Vagina (tissue), 2 donors: ENCODE data around the gene ZC3H4. TPM values are rescaled to one million over a fixed set of nuclear protein-coding genes. Genes with fewer than 3 reads are reported as not detected.

Source experiments
- DNase-seq, 2 donors: peaks; one replicate each; pipeline ENCODE4 v3.0.0-alpha.2; 2017; ENCODE audit errors: extremely low spot score in 2 of 2
- H3K27ac ChIP-seq: fragments of 200-600 bp; sonication (generic); one replicate; pipeline ENCODE4 v1.5.1; 2019
- H3K27me3 ChIP-seq: fragments of 200-600 bp; sonication (generic); one replicate; pipeline ENCODE4 v1.5.1; 2019
- H3K36me3 ChIP-seq, 2 donors: fragments of 200-600 bp; sonication (generic); one replicate each; pipeline ENCODE4 v1.5.1; 2017 to 2019
- H3K4me1 ChIP-seq: fragments of 200-600 bp; sonication (generic); one replicate; pipeline ENCODE4 v1.5.1; 2019
- H3K4me3 ChIP-seq, 2 donors: fragments of 200-600 bp; sonication (generic); 1 replicate in 1 of 2; 2 replicates in 1 of 2; pipeline ENCODE4 v1.5.1; 2016 to 2019
- H3K9me3 ChIP-seq: fragments of 200-600 bp; sonication (generic); one replicate; pipeline ENCODE4 v1.5.1; 2019
- POLR2A ChIP-seq, 2 donors: fragments of 450-650 bp; IDR thresholded peaks; one replicate each; pipeline ENCODE4 v1.6.1; 2017; ENCODE audit warnings: antibody characterized with exemption in 2 of 2, mild to moderate bottlenecking in 2 of 2, moderate library complexity in 2 of 2
- POLR2AphosphoS5 ChIP-seq, 2 donors: sonication (generic); formaldehyde crosslinking; IDR thresholded peaks; one replicate each; pipeline ENCODE4 v1.9.0; 2017; ENCODE audit warnings: antibody characterized with exemption in 2 of 2, mild to moderate bottlenecking in 2 of 2, low read depth in 1 of 2; ENCODE audit not compliant: insufficient read depth in 1 of 2
- intact Hi-C: fragments of 100-400 bp; cut with DNase I; formaldehyde crosslinking; loops from one replicate; pipeline ENCODE4 v1.15.1; 2023
- total RNA-seq: library from RNA; depleted of rRNA; stranded (reverse); fragments of >200 nt; gene quantifications from one replicate; pipeline ENCODE4 v1.2.3, GENCODE V29; 2016
- TF ChIP-seq, protein P1 (sequence below), 3 experiments: fragments of 450-650 bp in 2 of 3; fragments of 200-600 bp in 1 of 3; sonication (generic) in 1 of 3; IDR thresholded peaks; one replicate each; pipeline ENCODE4 v1.5.1; 2017 to 2019; ENCODE audit warnings: antibody characterized with exemption in 3 of 3, mild to moderate bottlenecking in 2 of 3, moderate library complexity in 2 of 3

The ZC3H4 gene
- total RNA-seq, 1 donor from 2014 or later = 21.9 TPM

DNA sequence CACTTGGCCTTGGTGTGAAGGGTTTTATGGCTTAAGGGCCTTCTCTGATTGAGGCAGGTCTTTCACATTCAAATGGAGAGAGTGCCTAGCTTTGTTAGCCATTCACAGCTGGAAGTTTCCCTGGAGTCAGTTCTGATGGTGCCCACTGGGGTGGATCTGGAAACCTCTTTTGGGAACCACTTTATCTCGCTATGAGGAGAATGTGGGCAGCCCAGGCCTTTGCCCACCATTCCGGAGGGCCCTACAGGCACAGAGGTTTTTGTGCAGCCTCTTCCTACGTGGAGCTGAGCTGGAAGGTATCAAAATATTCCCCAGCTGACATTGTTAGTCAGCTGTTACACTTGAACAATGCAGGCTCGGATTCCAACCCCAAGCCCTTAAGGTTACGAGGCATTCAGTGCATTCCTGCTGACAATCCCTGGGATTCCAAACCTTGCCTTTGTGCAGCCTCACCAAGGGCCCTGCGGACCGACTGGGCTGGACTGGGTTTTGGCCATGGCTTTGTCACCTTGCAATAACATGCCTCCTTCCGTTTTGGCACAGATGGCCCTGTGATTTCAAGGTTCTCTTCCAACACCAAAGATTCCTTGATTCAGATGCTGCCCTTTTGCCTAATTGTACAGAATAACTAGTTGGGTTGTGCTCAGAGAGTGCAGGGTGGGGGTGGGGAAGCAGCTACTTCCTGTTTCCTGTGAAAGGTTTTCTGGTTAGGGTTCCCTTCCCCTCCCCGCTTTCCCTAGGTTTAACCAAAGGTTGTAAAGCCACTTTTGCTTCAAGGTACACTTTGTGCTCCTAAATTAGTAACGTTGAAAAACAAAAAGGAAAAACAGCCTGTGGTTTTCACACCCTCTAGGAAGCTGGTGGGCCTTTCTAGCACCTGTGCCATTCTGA lies 44.1 kb upstream of the ZC3H4 start:
- H3K4me1 ChIP-seq = peaks cover 60% of the 10 kb centered on the region
- H3K27ac ChIP-seq = peak overlapping the region; percentile 59
- intact Hi-C loops = no loop called here
- H3K27me3 ChIP-seq = no peaks in the 10 kb centered on the region
- no peak overlapping the region for H3K4me3 ChIP-seq
- peaks cover 0 to 25% of the 10 kb centered on the region in 2 donors for H3K36me3 ChIP-seq
- DNase-seq = no peak
- TF ChIP-seq POLR2A (IDR thresholded peaks at IDR 0.05) (no peak), POLR2AphosphoS5 (IDR thresholded peaks at IDR 0.05; ENCODE audit: insufficient read depth in 1 of 2, low read depth in 1 of 2) (peak; percentile 21 to 67)
- TF ChIP-seq, protein P1, sequence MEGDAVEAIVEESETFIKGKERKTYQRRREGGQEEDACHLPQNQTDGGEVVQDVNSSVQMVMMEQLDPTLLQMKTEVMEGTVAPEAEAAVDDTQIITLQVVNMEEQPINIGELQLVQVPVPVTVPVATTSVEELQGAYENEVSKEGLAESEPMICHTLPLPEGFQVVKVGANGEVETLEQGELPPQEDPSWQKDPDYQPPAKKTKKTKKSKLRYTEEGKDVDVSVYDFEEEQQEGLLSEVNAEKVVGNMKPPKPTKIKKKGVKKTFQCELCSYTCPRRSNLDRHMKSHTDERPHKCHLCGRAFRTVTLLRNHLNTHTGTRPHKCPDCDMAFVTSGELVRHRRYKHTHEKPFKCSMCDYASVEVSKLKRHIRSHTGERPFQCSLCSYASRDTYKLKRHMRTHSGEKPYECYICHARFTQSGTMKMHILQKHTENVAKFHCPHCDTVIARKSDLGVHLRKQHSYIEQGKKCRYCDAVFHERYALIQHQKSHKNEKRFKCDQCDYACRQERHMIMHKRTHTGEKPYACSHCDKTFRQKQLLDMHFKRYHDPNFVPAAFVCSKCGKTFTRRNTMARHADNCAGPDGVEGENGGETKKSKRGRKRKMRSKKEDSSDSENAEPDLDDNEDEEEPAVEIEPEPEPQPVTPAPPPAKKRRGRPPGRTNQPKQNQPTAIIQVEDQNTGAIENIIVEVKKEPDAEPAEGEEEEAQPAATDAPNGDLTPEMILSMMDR (IDR thresholded peaks at IDR 0.05) = peak in 1 of 3 experiments; percentile 7
- H3K9me3 ChIP-seq = no peaks in the 10 kb centered on the region

DNA sequence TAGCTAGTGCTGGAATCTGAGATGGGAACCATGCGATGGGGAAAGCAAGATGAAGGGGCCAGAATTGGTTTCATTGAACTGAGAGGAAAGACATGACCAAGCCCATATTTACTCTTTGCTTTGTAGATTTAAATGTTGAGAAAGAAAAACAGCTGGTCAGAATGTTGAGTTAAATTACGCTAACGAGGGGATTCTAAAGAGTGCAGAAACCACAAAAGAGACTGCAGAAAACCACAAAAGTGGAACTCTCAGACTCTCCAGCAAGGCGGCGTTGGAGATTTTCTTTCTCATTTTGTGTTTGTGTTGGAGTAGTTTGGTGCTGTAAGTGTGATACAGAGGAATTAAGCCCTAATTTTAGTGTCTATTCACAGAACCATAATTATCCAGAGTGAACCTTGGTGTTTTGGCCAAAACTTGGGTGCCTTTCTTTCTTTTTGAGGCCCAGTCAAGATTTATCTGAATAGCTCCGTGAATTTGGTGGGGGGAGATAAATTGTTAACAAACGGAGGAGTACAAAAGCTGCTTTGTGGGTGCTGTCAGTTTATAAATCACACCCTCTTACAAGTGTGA lies 43.4 kb upstream of the ZC3H4 start:
- intact Hi-C loops = no loop called here

DNA sequence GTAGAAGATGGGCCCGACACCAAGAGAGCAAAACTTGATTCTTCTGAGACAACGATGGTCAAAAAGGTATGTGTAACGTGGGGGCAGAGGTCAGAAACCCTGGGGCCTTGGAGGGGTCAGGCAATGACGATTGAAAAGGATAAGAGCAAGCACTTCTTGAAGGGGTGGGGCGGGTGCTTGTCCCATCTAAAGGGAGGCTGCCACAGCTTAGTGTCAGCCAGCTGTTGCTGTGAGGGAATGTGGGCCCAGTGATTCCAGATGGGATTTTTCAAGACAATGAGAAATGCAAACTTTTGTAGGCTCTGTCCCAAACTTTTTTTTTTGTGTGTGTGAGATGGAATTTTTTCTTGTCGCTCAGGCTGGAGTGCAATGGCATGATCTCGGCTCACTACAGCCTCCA lies 41.6 kb upstream of the ZC3H4 start:
- peak overlapping the region; percentile 42 for H3K27ac ChIP-seq
- H3K4me3 ChIP-seq = no peak overlapping the region
- no peaks in the 10 kb centered on the region for H3K9me3 ChIP-seq
- H3K27me3 ChIP-seq = no peaks in the 10 kb centered on the region
- DNase-seq = no peak
- H3K4me1 ChIP-seq = peaks cover 74% of the 10 kb centered on the region
- intact Hi-C loops = no loop called here
- H3K36me3 ChIP-seq = peaks cover 0 to 45% of the 10 kb centered on the region in 2 donors
- TF ChIP-seq, protein P1 (IDR thresholded peaks at IDR 0.05) = no peak
- TF ChIP-seq POLR2AphosphoS5 (IDR thresholded peaks at IDR 0.05; ENCODE audit: insufficient read depth in 1 of 2, low read depth in 1 of 2) (no peak), POLR2A (IDR thresholded peaks at IDR 0.05) (no peak)

More for the DNA sequence above, 43.4 kb upstream of the ZC3H4 start:
- Histone ChIP-seq H3K27me3 (no peaks in the 10 kb centered on the region), H3K36me3 (peaks cover 0 to 27% of the 10 kb centered on the region in 2 donors), H3K4me1 (peaks cover 65% of the 10 kb centered on the region), H3K27ac (peak overlapping the region; percentile 59), H3K4me3 (no peak overlapping the region), H3K9me3 (no peaks in the 10 kb centered on the region)
- TF ChIP-seq POLR2A (IDR thresholded peaks at IDR 0.05) (no peak), POLR2AphosphoS5 (IDR thresholded peaks at IDR 0.05; ENCODE audit: insufficient read depth in 1 of 2, low read depth in 1 of 2) (no peak)
- DNase-seq = no peak

DNA sequence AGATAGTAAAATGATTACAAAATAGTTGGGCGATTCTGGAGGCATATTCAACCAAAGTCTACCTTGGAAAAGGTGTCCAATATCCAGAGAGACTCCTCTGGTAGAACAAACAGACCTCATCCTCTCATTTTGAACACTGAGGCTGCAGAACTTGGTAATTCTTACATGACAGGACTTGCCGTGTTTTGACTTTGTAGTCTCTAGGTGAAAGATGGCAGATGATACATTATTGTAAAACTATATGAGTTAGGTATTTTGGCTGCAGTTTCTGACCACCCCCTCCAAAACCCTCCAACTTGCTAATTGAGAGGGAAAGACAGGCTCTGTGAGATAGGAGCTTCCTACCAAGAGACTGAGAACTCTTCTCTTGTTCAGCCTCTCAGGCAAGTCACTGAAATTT lies 39.7 kb upstream of the ZC3H4 start:
- TF ChIP-seq, protein P1 (IDR thresholded peaks at IDR 0.05) = no peak
- TF ChIP-seq POLR2AphosphoS5 (IDR thresholded peaks at IDR 0.05; ENCODE audit: insufficient read depth in 1 of 2, low read depth in 1 of 2) (no peak), POLR2A (IDR thresholded peaks at IDR 0.05) (no peak)
- no peaks in the 10 kb centered on the region for H3K27me3 ChIP-seq
- H3K9me3 ChIP-seq = no peaks in the 10 kb centered on the region
- H3K4me3 ChIP-seq = no peak overlapping the region
- no peak for DNase-seq
- intact Hi-C loops = no loop called here
- H3K27ac ChIP-seq = peak overlapping the region; percentile 42
- H3K4me1 ChIP-seq = peaks cover 60% of the 10 kb centered on the region
- H3K36me3 ChIP-seq = peaks cover 0 to 46% of the 10 kb centered on the region in 2 donors

DNA sequence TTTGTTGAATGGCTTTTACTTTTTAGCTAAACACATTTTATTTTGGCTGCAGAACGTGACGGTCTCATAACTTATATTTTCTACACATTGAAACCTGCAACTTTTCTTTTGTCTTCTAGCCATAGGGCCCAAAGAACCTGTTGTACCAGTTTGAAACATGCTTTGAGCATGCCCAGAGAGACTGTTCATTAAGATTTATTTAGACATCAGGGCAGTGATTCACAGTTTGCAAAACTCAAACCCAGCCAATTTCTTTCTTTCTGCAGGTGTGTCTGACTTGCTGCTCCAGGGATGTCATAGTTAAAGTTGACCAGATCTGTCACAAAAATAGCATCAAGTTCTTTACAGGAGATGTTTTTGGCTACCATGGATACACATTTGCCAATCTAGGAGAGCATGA lies 39.1 kb upstream of the ZC3H4 start:
- Histone ChIP-seq H3K27me3 (no peaks in the 10 kb centered on the region), H3K27ac (peak overlapping the region; percentile 42), H3K4me1 (peaks cover 54% of the 10 kb centered on the region), H3K36me3 (peaks cover 0 to 46% of the 10 kb centered on the region in 2 donors), H3K4me3 (no peak overlapping the region), H3K9me3 (no peaks in the 10 kb centered on the region)
- no peak for DNase-seq
- TF ChIP-seq, protein P1 (IDR thresholded peaks at IDR 0.05) = no peak
- TF ChIP-seq POLR2AphosphoS5 (IDR thresholded peaks at IDR 0.05; ENCODE audit: insufficient read depth in 1 of 2, low read depth in 1 of 2) = peak in 1 of 2 donors; percentile 87
- intact Hi-C loops = no loop called here
